HG02938 (cell line): ENCODE data around the gene CD209.
"Not testable (repeated sequence)": the region's sequence is repeated elsewhere in the genome, so short reads cannot be mapped to it uniquely, and the experiment has no call there.

Experiments used
- ATAC-seq: cut with Tn5 transposase; IDR thresholded peaks from one replicate; pipeline ENCODE4 v1.9.1; 2021; ENCODE audit warnings: mild to moderate bottlenecking, moderate library complexity; ENCODE audit not compliant: unreplicated experiment

CD209 gene

DNA sequence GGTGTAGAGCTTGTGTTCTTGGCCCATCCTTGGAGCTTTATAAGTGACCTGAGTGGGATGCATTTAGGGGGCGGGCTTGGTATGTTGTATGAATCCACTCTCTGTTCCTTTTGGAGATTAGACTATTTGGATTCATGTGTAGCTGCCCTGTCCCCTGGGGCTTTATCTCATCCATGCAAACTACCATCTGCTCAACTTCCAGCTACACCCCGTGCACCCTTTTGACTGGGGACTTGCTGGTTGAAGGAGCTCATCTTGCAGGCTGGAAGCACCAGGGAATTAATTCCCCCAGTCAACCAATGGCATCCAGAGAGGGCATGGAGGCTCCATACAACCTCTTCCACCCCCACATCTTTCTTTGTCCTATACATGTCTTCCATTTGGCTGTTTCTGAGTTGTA, 21.8 kb upstream of the CD209 start:
- no peak for ATAC-seq

- ATAC-seq = no peak
Observed at GRCh38 chr19:7767487-7767886, 20.2 kb upstream of the CD209 start.

GRCh38 chr19:7766535-7766934, 19.2 kb upstream of the CD209 start:
- ATAC-seq = no peak

- ATAC-seq = not testable (repeated sequence)
Observed at GRCh38 chr19:7765043-7765442, 17.7 kb upstream of the CD209 start.

DNA sequence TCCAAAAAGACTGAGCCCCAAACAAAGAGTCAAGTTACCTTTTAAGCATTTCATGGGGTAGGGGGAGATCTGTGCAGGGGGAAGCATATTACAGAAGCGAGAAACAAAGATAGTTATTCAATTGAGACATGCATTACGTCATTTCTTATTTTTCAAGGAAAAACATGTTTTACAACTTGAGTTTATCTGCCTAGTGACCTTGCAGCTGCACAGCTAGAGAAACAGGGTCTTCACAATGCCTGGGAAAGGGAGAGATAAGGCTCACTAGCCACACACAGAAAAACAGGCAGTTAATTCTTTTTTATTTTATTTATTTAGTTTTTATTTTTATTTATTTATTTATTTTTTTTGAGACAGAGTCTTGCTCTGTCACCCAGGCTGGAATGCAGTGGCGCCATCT, 16.8 kb upstream of the CD209 start:
- ATAC-seq = not testable (repeated sequence)

DNA sequence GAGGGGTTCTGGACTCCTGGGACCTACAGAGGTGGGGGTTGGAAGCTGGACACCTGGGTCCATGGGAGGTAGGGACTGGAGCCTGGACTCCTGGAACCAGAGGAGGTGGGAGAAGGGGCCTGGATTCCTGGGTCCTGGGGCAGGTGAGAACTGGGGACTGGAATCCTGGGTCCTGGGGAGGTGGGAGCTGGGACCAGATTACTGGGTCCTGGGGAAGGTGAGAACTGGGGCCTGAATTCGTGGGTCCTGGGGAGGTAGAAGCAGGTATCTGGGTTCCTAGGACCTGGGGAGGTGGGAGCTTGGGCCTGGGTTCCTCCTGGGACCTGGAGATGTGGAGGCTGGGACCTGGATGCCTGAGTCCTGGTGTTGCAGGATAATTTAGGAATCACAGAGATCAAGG, 16.4 kb upstream of the CD209 start:
- no peak for ATAC-seq

GRCh38 chr19:7762719-7763293, 15.5 kb upstream of the CD209 start, which contains the start of gene CLEC4M:
CLEC4M (plus strand) TSS chr19:7763243; CDS start chr19:7763267, 24 bp downstream.
- ATAC-seq = no peak

DNA sequence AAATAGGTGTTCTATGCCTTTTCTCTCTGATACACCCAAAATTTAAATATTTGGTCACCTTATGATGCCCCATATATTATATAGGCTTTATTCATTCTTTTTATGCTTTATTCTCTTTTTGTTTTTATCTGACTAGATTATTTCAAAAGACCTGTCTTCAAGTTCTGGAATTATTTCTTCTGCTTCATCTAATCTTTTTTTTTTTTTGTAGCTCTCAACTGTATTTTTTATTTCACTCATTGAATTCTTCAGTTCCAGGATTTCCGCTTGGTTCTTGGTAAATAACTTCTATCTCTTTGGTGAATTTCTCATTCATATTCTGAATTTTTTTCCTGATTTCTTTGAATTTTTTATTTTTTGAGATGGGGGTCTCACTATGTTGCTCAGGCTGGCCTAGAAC, 11.8 kb upstream of the CD209 start:
- ATAC-seq = no peak

GRCh38 chr19:7757358-7757757, 10.0 kb upstream of the CD209 start:
- no peak for ATAC-seq

DNA sequence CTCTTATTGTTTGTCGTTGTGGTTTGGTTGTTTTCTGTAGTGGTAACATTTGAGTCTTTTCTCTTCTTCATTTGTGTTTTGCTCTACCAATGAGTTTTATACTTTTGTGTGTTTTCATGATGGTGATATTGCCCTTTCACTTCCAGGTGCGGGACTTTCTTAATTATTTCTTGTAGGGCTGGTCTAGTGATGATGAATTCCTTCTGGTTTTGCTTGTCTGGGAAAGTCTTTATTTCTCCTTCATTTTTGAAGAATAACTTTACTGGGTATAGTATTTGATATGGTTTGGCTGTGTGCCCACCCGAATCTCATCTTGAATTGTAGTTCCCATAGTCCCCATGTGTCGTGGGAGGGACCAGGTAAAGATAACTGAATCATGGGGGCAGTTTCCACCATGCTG, 8.9 kb upstream of the CD209 start:
- no peak for ATAC-seq

GRCh38 chr19:7751157-7751783, 3.9 kb upstream of the CD209 start:
- no peak for ATAC-seq

DNA sequence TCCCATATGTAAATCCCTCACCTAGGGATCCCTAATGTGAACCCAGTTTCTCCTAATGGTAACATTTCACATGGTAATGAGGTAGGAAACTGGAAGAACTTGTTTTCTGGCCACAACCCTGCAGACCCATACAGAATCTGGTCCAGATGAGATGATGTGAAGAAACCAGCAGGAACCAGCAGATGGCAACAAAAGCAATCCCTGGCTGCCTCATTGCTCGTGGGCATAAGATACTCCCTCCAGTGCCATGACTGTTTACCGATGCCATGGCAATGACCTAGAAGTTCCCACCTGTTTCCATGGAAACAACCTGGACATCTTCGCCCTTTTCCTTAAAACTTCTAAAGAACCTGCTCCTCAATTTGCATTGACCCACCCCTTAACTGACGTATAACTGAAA, 1.4 kb upstream of the CD209 start:
- ATAC-seq = no peak

DNA sequence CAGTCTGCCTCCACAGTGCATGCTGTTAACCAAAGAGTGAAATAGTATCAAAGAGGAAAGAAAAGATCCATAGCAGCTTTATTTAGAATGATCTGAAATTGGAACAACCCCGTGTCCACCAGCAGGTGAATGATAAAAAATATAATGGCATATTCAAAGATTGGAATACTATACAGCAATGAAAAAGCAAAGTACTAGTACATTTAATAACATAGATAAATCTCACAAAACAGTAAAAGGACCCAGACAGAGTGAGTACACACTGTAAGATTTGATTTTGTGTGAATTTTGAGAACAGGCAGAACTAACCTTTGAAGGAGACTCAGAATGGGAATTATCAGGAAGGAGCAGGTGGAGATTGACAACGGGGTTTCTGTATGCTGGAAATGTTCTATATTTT, 837 bp upstream of the CD209 start:
- no peak for ATAC-seq

- ATAC-seq = not testable (repeated sequence)
Observed at GRCh38 chr19:7746306-7746705, 1.0 kb downstream of the CD209 start.

- no peak for ATAC-seq
Observed at GRCh38 chr19:7744871-7745650, 2.3 kb downstream of the CD209 start.

GRCh38 chr19:7744199-7744786, 3.0 kb downstream of the CD209 start:
- ATAC-seq = no peak

DNA sequence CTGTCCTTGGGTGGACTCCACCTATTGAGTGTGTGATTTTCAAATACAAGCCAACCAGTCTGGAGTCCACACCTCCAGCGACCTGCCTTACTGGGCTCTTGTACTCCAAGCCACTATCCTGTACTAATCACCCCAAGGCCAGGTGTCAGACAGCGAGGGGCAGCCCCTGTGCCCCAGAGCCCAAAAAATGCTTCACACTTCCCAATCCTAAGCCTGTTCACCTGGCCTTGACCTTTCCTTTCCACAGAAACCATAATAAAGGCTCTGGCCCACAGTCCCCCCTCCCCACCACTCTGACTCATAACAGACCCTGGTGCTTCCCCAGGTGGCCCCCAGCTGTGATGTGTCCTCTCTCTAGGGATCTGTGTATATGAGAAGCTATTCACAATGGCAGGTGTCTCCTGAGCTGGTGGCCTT, 3.9 kb downstream of the CD209 start:
- no peak for ATAC-seq

DNA sequence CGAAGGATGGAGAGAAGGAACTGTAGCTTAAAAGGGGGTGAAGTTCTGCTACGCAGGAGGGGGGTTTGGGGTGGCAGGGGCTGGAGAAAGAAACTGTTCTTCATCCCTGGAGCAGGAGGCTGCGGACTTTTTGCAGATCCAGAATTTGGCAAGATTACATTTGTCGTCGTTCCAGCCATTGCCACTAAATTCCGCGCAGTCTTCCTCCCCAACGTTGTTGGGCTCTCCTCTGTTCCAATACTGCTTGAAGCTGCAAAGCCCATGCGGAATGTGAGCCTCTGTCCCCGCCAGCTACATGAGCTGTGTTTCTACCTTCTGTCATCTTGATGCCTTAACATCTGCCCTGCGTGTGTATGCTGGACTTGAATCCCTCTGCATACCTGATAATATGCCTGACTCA, 4.3 kb downstream of the CD209 start:
- ATAC-seq = no peak

DNA sequence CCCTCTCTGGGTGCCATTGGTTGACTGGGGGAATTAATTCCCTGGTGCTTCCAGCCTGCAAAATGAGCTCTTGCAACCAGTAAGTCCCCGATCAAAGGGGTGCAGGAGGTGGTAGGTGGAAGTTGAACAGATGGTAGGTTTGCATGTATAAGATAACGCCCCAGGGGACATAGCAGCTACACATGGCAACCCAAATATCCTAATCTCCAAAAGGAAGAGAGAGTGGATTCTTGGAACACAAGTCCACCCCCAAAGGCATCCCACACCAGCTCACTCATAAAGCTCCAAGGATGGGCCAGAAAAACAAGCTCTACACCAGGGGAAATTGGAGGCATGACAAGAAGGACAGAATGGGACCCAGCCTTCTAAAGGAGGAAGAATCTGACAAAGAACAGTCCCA, 4.8 kb downstream of the CD209 start:
- no peak for ATAC-seq

- no peak for ATAC-seq
Observed at GRCh38 chr19:7740682-7741054, 6.7 kb downstream of the CD209 start.

- ATAC-seq = no peak
Observed at GRCh38 chr19:7739801-7740681, 7.3 kb downstream of the CD209 start.
